ENCODE data around the gene PPP1R3F. TPM values are rescaled to one million over a fixed set of nuclear protein-coding genes. Genes with fewer than 3 reads are reported as not detected.

Gene PPP1R3F
- total RNA-seq, 2 experiments from 2014 or later: 7.0 to 8.1 TPM

Other genes with a start within 250 kb of the PPP1R3F start
- 10 to 100 TPM; 29.0 to 29.1 TPM for gene TFE3, start 226.4 kb upstream of the PPP1R3F start, total RNA-seq
- gene CCDC120, start 210.8 kb upstream of the PPP1R3F start, total RNA-seq: 1 to 10 TPM; 2.7 to 3.6 TPM
- gene PRAF2, start 195.8 kb upstream of the PPP1R3F start, total RNA-seq: 10 to 100 TPM; 13.2 TPM
- 10 to 100 TPM; 23.3 to 28.9 TPM for gene WDR45, start 189.9 kb upstream of the PPP1R3F start, total RNA-seq
- 10 to 100 TPM; 22.0 to 22.6 TPM for gene GPKOW, start 146.1 kb upstream of the PPP1R3F start, total RNA-seq
- 1 to 10 TPM in 1 of 2 experiments, under 1 TPM in 1; 0.87 to 1.0 TPM for gene MAGIX, start 107.0 kb upstream of the PPP1R3F start, total RNA-seq
- gene PLP2, start 97.9 kb upstream of the PPP1R3F start, total RNA-seq: 100 to 1,000 TPM; 222 to 234 TPM
- gene PRICKLE3, start 83.4 kb upstream of the PPP1R3F start, total RNA-seq: 10 to 100 TPM; 18.1 to 20.1 TPM
- gene SYP, start 69.6 kb upstream of the PPP1R3F start, total RNA-seq: 1 to 10 TPM; 5.3 to 5.4 TPM
- under 1 TPM; 0.51 to 0.74 TPM for gene CACNA1F, start 36.5 kb upstream of the PPP1R3F start, total RNA-seq
- 10 to 100 TPM; 21.0 to 21.1 TPM for gene CCDC22, start 34.3 kb upstream of the PPP1R3F start, total RNA-seq
- 10 to 100 TPM; 23.1 to 23.8 TPM for gene FOXP3, start 5.1 kb upstream of the PPP1R3F start, total RNA-seq
- gene GAGE10, start 33.9 kb downstream of the PPP1R3F start, total RNA-seq: not detected
- gene GAGE12J, start 52.2 kb downstream of the PPP1R3F start, total RNA-seq: not detected
- not detected for gene GAGE13, start 61.8 kb downstream of the PPP1R3F start, total RNA-seq